ENCODE results near the gene SGCE. TPM values are rescaled to one million over a fixed set of nuclear protein-coding genes. Genes with fewer than 3 reads are reported as not detected.

The SGCE gene
- total RNA-seq, 4 donors from 2014 or later: 51.4 to 130 (median 115) TPM

DNA sequence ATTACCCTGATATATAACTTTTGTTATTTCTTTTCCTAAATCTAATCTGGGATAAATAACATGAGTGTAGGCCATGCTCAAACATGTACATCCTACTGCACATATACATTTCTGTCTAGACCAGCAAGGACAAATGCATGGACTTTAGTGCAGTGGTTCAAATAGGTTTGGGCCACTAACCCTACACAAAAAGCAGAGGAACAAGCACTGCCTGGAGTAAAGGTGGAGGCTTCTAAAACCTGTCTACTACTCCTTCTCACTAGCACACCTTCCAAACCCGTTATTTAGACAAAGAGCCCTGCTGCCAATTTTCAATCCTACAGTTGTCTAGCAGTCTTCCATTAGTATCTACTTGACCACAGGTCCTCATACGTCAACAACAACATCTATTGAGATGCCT is 34.8 kb downstream of the SGCE start:
- TF ChIP-seq, protein P1, sequence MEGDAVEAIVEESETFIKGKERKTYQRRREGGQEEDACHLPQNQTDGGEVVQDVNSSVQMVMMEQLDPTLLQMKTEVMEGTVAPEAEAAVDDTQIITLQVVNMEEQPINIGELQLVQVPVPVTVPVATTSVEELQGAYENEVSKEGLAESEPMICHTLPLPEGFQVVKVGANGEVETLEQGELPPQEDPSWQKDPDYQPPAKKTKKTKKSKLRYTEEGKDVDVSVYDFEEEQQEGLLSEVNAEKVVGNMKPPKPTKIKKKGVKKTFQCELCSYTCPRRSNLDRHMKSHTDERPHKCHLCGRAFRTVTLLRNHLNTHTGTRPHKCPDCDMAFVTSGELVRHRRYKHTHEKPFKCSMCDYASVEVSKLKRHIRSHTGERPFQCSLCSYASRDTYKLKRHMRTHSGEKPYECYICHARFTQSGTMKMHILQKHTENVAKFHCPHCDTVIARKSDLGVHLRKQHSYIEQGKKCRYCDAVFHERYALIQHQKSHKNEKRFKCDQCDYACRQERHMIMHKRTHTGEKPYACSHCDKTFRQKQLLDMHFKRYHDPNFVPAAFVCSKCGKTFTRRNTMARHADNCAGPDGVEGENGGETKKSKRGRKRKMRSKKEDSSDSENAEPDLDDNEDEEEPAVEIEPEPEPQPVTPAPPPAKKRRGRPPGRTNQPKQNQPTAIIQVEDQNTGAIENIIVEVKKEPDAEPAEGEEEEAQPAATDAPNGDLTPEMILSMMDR (IDR thresholded peaks at IDR 0.05): no peak
- ATAC-seq (ENCODE audit: low FRiP score) (peak; percentile 10), DNase-seq (ENCODE audit: low spot score) (no peak)

- ATAC-seq (ENCODE audit: low FRiP score) (peak; percentile 99), DNase-seq (ENCODE audit: low spot score) (peak; percentile 49)
- TF ChIP-seq, protein P1 (IDR thresholded peaks at IDR 0.05): no peak
Observed at GRCh38 chr7:94620703-94621118, 35.2 kb downstream of the SGCE start.

- TF ChIP-seq, protein P1 (IDR thresholded peaks at IDR 0.05): no peak
- DNase-seq (ENCODE audit: low spot score) (no peak), ATAC-seq (ENCODE audit: low FRiP score) (no peak)
Observed at GRCh38 chr7:94618126-94618525, 37.8 kb downstream of the SGCE start.

DNA sequence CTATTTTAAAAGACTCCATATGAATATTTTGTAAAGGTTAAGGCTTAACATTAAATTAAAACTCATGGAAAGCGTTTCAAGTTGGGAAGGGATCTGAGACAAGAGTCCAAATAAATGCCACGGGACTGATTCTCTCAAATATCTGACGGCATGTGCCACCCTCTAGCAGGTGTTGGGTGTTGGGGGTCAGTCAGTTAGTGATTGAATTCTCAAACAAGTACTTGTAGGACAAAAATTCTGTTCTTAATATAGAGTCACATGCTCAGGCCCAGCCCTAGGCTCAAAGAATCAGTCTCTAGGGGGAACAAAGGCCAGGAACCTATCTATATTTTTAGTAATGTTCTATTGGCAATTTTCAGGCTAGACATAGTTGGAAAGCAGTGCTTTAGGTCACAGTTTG is 39.1 kb downstream of the SGCE start:
- TF ChIP-seq, protein P1 (IDR thresholded peaks at IDR 0.05): no peak
- no peak for ATAC-seq (ENCODE audit: low FRiP score)
- DNase-seq (ENCODE audit: low spot score): no peak

- DNase-seq (ENCODE audit: low spot score) (no peak), ATAC-seq (ENCODE audit: low FRiP score) (no peak)
- TF ChIP-seq, protein P1 (IDR thresholded peaks at IDR 0.05): no peak
Observed at GRCh38 chr7:94615666-94616065, 40.3 kb downstream of the SGCE start.

DNA sequence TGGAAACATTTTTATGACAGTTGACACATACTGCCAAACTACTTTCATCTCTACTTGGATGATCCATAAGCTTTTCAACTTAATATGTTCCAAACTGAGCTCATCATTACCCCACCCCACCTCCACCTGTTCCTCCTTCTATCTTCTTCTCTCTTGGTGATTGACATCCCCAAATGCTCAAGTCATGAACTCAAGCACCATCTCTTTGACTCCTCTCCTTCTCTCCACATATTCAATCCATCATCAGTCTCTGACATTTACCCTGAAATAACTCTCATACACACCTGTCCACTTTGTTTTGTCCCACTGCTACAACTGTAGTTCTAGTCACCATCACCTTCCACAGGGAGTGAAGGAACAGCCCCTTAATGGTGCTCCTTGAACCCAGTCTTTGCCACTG is 43.3 kb downstream of the SGCE start:
- DNase-seq (ENCODE audit: low spot score) (no peak), ATAC-seq (ENCODE audit: low FRiP score) (no peak)
- TF ChIP-seq, protein P1 (IDR thresholded peaks at IDR 0.05): no peak

GRCh38 chr7:94612253-94612652 is 43.7 kb downstream of the SGCE start:
- TF ChIP-seq, protein P1 (IDR thresholded peaks at IDR 0.05): no peak
- no peak for DNase-seq (ENCODE audit: low spot score)
- ATAC-seq (ENCODE audit: low FRiP score): no peak
